ENCODE data around the gene ZP4. TPM values are rescaled to one million over a fixed set of nuclear protein-coding genes. Genes with fewer than 3 reads are reported as not detected.

Gene ZP4
- total and polyA plus RNA-seq, 2 of the 8 experiments (the other 6 are each of a cell fraction or from before 2014, with no cell fraction given): not detected

DNA sequence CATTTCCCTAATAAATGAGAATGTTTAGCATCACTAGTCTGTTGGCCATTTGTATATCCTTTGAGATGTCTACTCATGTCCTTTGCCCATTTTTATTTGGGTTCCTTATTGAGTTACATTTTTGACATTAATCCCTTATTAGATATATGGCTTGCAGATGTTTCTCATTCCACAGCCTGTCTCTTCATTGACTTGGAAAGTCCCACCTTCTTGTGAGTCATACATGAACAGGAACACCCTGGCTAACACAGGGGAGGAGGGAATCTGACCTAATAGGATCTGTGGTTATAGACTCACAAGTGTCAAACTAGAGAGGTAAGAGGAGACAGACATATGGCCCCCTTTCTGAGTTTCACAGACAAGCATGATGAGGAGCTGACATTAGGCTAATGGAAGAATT is 11.5 kb downstream of the ZP4 start:
- H4K8ac ChIP-seq (ENCODE audit: extremely low read depth, insufficient read depth, low read length): no peak overlapping the region
- CTCF ChIA-PET (ENCODE audit: partially characterized antibody): interaction anchor here (0.8 to 9.8 kb wide), 3 partner anchors 15 to 28 kb away, joined by 3 to 54 read pairs (median 9); no protein-coding TSS in a partner anchor
- POLR2A ChIA-PET (ENCODE audit: partially characterized antibody): no interaction called here
- no peak overlapping the region for H3K23ac ChIP-seq (ENCODE audit: insufficient read length)
- H2BK12ac ChIP-seq (ENCODE audit: low read depth, low read length): no peak overlapping the region
- H2BK15ac ChIP-seq (ENCODE audit: low read length): no peak overlapping the region
- no peak overlapping the region for H2BK5ac ChIP-seq (ENCODE audit: low read depth, low read length)
- no peaks in the 10 kb centered on the region for H3K9me3 ChIP-seq (ENCODE audit: insufficient read depth in 2 of 2, low read depth in 1 of 2, low read length in 1 of 2)
- H2BK120ac ChIP-seq (replicated peaks; ENCODE audit: low read depth, low read length): no peak overlapping the region
- no peaks in the 10 kb centered on the region; the same call in 1 of the 2 replicates for H3K23me2 ChIP-seq (ENCODE audit: low read depth, low read length)
- no peak overlapping the region for H2AK5ac ChIP-seq (ENCODE audit: low read depth, low read length)
- no peak overlapping the region for H4K91ac ChIP-seq (replicated peaks; ENCODE audit: insufficient read length, low read length)
- no peaks in the 10 kb centered on the region for H4K20me1 ChIP-seq (replicated peaks in 1 of 2; ENCODE audit: control insufficient read depth in 1 of 2, insufficient read depth in 2 of 2, low read length in 2 of 2)
- H2AFZ ChIP-seq (ENCODE audit: low read length): no peak overlapping the region
- no peak overlapping the region for H4K5ac ChIP-seq (ENCODE audit: insufficient read length, low read depth, low read length)
- H3K27ac ChIP-seq (ENCODE audit: low read depth, low read length): no peak overlapping the region
- H3K4me1 ChIP-seq (replicated peaks in 1 of 4; ENCODE audit: control insufficient read depth in 3 of 4, insufficient read depth in 4 of 4, low read length in 3 of 4): no peaks in the 10 kb centered on the region
- H3K4me2 ChIP-seq (ENCODE audit: insufficient read depth in 1 of 2, low read depth in 2 of 2, low read length in 2 of 2): no peak overlapping the region
- no peak overlapping the region for H3K18ac ChIP-seq (ENCODE audit: extremely low read depth, low read length)
- H3K14ac ChIP-seq (ENCODE audit: insufficient read length): no peak overlapping the region
- no peak overlapping the region for H3K9ac ChIP-seq (replicated peaks in 1 of 4; ENCODE audit: extremely low read depth in 1 of 4, low read depth in 3 of 4, low read length in 3 of 4)
- H3K56ac ChIP-seq (replicated peaks; ENCODE audit: insufficient read length, low read depth, low read length): no peak overlapping the region
- H3K27me3 ChIP-seq (replicated peaks in 1 of 4; ENCODE audit: control insufficient read depth in 3 of 4, extremely low read depth in 1 of 4, insufficient read depth in 3 of 4, low read length in 3 of 4): no peaks in the 10 kb centered on the region
- H3K4me3 ChIP-seq (ENCODE audit: extremely low read depth in 1 of 4, insufficient read depth in 2 of 4, low read depth in 3 of 4, low read length in 4 of 4): no peak overlapping the region
- DNase-seq (ENCODE audit: low read depth in 1 of 2, low spot score in 2 of 2) (no peak), FAIRE-seq (no peak)
- H3K36me3 ChIP-seq (ENCODE audit: control insufficient read depth in 2 of 4, insufficient read depth in 4 of 4, low read length in 3 of 4): no peaks in the 10 kb centered on the region
- H3K4ac ChIP-seq (replicated peaks; ENCODE audit: insufficient read length, low read depth, low read length): no peak overlapping the region
- no peak overlapping the region for H2BK20ac ChIP-seq (ENCODE audit: low read length)
- no peaks in the 10 kb centered on the region for H3K79me2 ChIP-seq (ENCODE audit: control insufficient read depth in 1 of 2, insufficient read depth in 2 of 2, low read length in 2 of 2)
- no peaks in the 10 kb centered on the region for H3K79me1 ChIP-seq (ENCODE audit: low read depth, low read length)
- TF ChIP-seq RNF2 (IDR thresholded peaks at IDR 0.05; ENCODE audit: borderline replicate concordance, low read depth, low read length, missing control alignments, poor library complexity, severe bottlenecking): no peak
- no peak for TF ChIP-seq ASH2L (IDR thresholded peaks at IDR 0.05; ENCODE audit: low read length)
- no peak for TF ChIP-seq SIRT6 (IDR thresholded peaks at IDR 0.05; ENCODE audit: low read length)
- TF ChIP-seq CHD1 (IDR thresholded peaks at IDR 0.05; ENCODE audit: low read depth, low read length): no peak
- TF ChIP-seq POLR2AphosphoS5 (IDR thresholded peaks at IDR 0.05; ENCODE audit: low read depth, low read length): no peak
- no peak for TF ChIP-seq SP2 (IDR thresholded peaks at IDR 0.05; ENCODE audit: low read length)
- TF ChIP-seq RBBP5 (IDR thresholded peaks at IDR 0.05; ENCODE audit: borderline replicate concordance, low read depth, low read length): no peak
- TF ChIP-seq EP300 (IDR thresholded peaks at IDR 0.05; ENCODE audit: borderline replicate concordance in 1 of 2, low read depth in 2 of 2, low read length in 2 of 2): no peak
